PC-3 (cell line): ENCODE data around the gene GRK3.
"Not testable (repeated sequence)": the region's sequence is repeated elsewhere in the genome, so short reads cannot be mapped to it uniquely, and the experiment has no call there.

Experiments
- EZH2 ChIP-seq: fragments of 300-600 bp; sonication (generic); IDR thresholded peaks from one replicate; pipeline ENCODE4 v1.6.1; 2017; ENCODE audit warnings: antibody characterized with exemption, mild to moderate bottlenecking, low read length; ENCODE audit not compliant: unreplicated experiment
- TF ChIP-seq, protein P1 (sequence below): fragments of 300-600 bp; sonication (generic); conservative IDR thresholded peaks from 2 replicates; pipeline ENCODE4 v1.5.1; 2017; ENCODE audit warnings: antibody characterized with exemption, low read depth, mild to moderate bottlenecking, low read length

DNA sequence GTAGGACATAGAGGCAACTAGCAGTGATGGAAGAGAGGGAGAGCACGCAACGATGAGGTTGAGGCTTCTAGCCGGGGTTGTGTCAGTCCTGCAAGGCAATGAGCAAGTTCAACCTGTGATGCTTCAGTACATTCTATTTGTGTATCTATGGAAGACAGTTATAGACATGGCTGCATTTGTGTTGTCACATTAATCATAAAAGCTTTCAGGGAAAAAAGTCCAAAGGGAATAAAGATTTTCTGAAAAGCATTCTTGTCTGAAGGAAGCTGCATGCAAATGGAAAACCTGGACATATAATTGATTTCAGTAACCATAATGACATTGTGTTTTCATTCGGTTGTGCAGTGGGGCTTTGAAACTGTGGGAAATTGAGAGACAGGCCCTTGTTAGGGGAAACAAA, 32.8 kb upstream of the GRK3 start:
- TF ChIP-seq, protein P1, sequence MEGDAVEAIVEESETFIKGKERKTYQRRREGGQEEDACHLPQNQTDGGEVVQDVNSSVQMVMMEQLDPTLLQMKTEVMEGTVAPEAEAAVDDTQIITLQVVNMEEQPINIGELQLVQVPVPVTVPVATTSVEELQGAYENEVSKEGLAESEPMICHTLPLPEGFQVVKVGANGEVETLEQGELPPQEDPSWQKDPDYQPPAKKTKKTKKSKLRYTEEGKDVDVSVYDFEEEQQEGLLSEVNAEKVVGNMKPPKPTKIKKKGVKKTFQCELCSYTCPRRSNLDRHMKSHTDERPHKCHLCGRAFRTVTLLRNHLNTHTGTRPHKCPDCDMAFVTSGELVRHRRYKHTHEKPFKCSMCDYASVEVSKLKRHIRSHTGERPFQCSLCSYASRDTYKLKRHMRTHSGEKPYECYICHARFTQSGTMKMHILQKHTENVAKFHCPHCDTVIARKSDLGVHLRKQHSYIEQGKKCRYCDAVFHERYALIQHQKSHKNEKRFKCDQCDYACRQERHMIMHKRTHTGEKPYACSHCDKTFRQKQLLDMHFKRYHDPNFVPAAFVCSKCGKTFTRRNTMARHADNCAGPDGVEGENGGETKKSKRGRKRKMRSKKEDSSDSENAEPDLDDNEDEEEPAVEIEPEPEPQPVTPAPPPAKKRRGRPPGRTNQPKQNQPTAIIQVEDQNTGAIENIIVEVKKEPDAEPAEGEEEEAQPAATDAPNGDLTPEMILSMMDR: not testable (repeated sequence)
- TF ChIP-seq EZH2: not testable (repeated sequence)
